Activated T-cell treated with anti-CD3 and anti-CD28 coated beads for 1 hour (primary cell): ENCODE results near the gene ZBTB33.

Source experiments
- DNase-seq: peaks from one replicate; pipeline ENCODE4 v3.0.0-alpha.2; 2020; ENCODE audit warnings: low read depth

Gene ZBTB33

DNA sequence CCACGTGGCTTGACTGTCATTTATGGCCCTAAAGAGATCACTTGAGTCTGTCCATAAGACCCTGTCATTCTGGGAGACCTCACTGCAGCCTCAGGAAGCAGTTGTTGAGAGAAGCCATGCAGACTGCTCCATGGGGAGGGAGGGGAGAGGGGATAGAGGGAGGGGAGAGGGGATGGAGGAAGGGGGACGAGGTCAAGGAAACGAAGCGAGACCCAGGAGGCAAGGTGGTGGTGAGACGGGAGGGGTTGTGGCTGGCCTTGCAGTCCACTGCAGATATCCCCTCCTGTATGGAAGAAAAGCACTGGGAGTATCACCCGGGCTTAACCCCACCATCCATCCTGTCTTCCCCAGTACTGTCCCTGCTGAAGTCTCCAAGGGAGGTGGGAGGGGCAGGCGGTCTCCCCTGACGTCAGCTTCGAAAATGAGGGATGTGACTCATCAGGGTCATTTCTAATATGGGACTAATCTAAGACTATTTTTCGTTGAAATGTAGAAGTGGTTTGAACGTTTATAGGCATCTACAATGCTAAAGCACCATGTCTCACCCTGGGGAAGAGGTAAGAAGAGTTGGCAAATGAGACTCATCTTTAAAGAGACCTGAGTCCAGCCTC, 55.0 kb downstream of the ZBTB33 start:
- no peak for DNase-seq

DNA sequence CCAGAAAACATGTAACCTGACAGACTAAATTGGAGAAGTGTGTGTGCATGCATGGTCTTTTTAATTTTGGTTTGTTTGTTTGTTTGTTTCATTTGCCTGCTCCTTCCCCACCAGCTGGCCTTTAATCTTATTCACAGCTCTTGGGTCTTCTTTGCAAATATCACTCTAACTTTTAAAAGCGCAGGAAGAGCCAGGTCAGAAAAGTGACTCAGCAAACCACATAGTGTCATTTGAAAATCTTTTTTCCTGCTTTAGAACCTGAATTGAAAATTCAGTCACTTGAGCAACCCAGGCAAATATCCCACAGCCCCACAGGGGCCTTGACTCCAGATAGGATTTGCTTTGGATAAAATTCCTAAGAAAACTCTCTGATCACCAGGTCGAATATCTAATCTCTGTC, 56.0 kb downstream of the ZBTB33 start:
- no peak for DNase-seq
